Testis (tissue), 2 donors: ENCODE measurements around the gene TRNAU1AP.

Source experiments
- POLR2A ChIP-seq: fragments of 450-650 bp; IDR thresholded peaks from one replicate; pipeline ENCODE4 v1.6.1; 2017; ENCODE audit warnings: antibody characterized with exemption, mild to moderate bottlenecking, moderate library complexity
- TF ChIP-seq, protein P1 (sequence below), 3 experiments: fragments of 450-650 bp in 2 of 3; fragments of 200-600 bp in 1 of 3; sonication (generic) in 1 of 3; IDR thresholded peaks; one replicate each; pipeline ENCODE4 v1.5.1; 2016 to 2019; ENCODE audit warnings: antibody characterized with exemption in 3 of 3, mild to moderate bottlenecking in 2 of 3, moderate library complexity in 1 of 3

- TF ChIP-seq, protein P1, sequence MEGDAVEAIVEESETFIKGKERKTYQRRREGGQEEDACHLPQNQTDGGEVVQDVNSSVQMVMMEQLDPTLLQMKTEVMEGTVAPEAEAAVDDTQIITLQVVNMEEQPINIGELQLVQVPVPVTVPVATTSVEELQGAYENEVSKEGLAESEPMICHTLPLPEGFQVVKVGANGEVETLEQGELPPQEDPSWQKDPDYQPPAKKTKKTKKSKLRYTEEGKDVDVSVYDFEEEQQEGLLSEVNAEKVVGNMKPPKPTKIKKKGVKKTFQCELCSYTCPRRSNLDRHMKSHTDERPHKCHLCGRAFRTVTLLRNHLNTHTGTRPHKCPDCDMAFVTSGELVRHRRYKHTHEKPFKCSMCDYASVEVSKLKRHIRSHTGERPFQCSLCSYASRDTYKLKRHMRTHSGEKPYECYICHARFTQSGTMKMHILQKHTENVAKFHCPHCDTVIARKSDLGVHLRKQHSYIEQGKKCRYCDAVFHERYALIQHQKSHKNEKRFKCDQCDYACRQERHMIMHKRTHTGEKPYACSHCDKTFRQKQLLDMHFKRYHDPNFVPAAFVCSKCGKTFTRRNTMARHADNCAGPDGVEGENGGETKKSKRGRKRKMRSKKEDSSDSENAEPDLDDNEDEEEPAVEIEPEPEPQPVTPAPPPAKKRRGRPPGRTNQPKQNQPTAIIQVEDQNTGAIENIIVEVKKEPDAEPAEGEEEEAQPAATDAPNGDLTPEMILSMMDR (IDR thresholded peaks at IDR 0.05) = no peak
- no peak for TF ChIP-seq POLR2A
Measured at GRCh38 chr1:28604962-28605361, 52.1 kb downstream of the TRNAU1AP start.
